B cell (primary cell): ENCODE results near the gene TEX12. TPM values are rescaled to one million over a fixed set of nuclear protein-coding genes. Genes with fewer than 3 reads are reported as not detected.

ENCODE experiments used
- ATAC-seq: fragments of 200-7000 bp; cut with Tn5 transposase; one replicate; pipeline ENCODE4 v1.10.0; 2021; ENCODE audit warnings: low read depth, mild to moderate bottlenecking, moderate number of reproducible peaks, moderate library complexity
- CTCF ChIA-PET: fragments of 350-600 bp; sonication (Branson Sonifier 250); formaldehyde crosslinking; loops from one replicate; lab custom pipeline; 2021; ENCODE audit warnings: antibody characterized with exemption, inconsistent platforms; lab: Charles Lee
- POLR2A ChIA-PET: fragments of 350-600 bp; sonication (Branson Sonifier 250); formaldehyde crosslinking; loops from one replicate; lab custom pipeline; 2021; ENCODE audit warnings: antibody characterized with exemption; lab: Charles Lee
- DNase-seq: peaks from one replicate; pipeline ENCODE4 v3.0.0; 2013
- H2AFZ ChIP-seq: 2 replicates; pipeline ENCODE4 v1.6.1; 2012; ENCODE audit warnings: mild to moderate bottlenecking, low read depth, low read length; ENCODE audit not compliant: insufficient read depth, poor library complexity, severe bottlenecking
- H3K27ac ChIP-seq, 2 donors: 1 replicate in 1 of 2; 2 replicates in 1 of 2; pipeline ENCODE4 v1.5.1; 2012 to 2013; ENCODE audit warnings: low read length in 2 of 2, mild to moderate bottlenecking in 2 of 2, moderate library complexity in 1 of 2
- H3K27me3 ChIP-seq, 4 experiments: fragments of 200-600 bp in 1 of 4; sonication (generic) in 1 of 4; replicated peaks in 1 of 4; 1 replicate in 2 of 4; 2 replicates in 2 of 4; pipeline versions ENCODE4 v1.6.1 to v1.7.0; 2013 to 2016; ENCODE audit warnings: low read length in 3 of 4, mild to moderate bottlenecking in 2 of 4, mixed read lengths in 1 of 4, moderate library complexity in 1 of 4; ENCODE audit not compliant: insufficient read depth in 4 of 4, control insufficient read depth in 3 of 4; ENCODE audit errors: control extremely low read depth in 1 of 4
- H3K36me3 ChIP-seq, 2 experiments: replicated peaks in 1 of 2; 1 replicate in 1 of 2; 2 replicates in 1 of 2; pipeline versions ENCODE4 v1.6.1 to v1.7.1; 2013; ENCODE audit warnings: low read length in 1 of 2; ENCODE audit not compliant: insufficient read depth in 2 of 2, control insufficient read depth in 1 of 2; ENCODE audit errors: control extremely low read depth in 1 of 2, extremely low read depth in 1 of 2
- H3K4me1 ChIP-seq, 2 donors: fragments of 200-600 bp in 1 of 2; sonication (generic) in 1 of 2; 1 replicate in 1 of 2; 2 replicates in 1 of 2; pipeline versions ENCODE4 v1.5.1 to v1.6.1; 2013 to 2017; ENCODE audit warnings: low read length in 2 of 2; ENCODE audit not compliant: control insufficient read depth in 2 of 2, insufficient read depth in 2 of 2
- H3K4me2 ChIP-seq: replicated peaks from 2 replicates; pipeline ENCODE3; 2012; ENCODE audit warnings: mild to moderate bottlenecking, low read depth, low read length; ENCODE audit not compliant: poor library complexity, severe bottlenecking
- H3K4me3 ChIP-seq, 5 experiments: fragments of 200-600 bp in 1 of 5; sonication (generic) in 1 of 5; 1 replicate in 3 of 5; 2 replicates in 2 of 5; pipeline versions ENCODE4 v1.5.1 to v1.7.0; 2011 to 2016; ENCODE audit warnings: low read length in 4 of 5, mild to moderate bottlenecking in 4 of 5, low read depth in 2 of 5, control low read depth in 1 of 5, moderate library complexity in 1 of 5; ENCODE audit not compliant: insufficient read depth in 1 of 5; ENCODE audit errors: control extremely low read depth in 1 of 5, extremely low read depth in 1 of 5
- H3K79me2 ChIP-seq: fragments of 200-600 bp; sonication (generic); one replicate; pipeline ENCODE4 v1.6.0; 2016; ENCODE audit warnings: low read length; ENCODE audit not compliant: control insufficient read depth, insufficient read depth
- H3K9ac ChIP-seq: fragments of 200-600 bp; sonication (generic); 2 replicates; pipeline ENCODE4 v1.6.1; 2017; ENCODE audit warnings: mild to moderate bottlenecking, low read length, moderate library complexity
- H3K9me3 ChIP-seq, 3 donors: one replicate each; pipeline versions ENCODE4 v1.6.1 to v1.7.1; 2013; ENCODE audit warnings: low read length in 2 of 3; ENCODE audit not compliant: control insufficient read depth in 2 of 3, insufficient read depth in 1 of 3; ENCODE audit errors: control extremely low read depth in 1 of 3
- H4K20me1 ChIP-seq: 2 replicates; pipeline ENCODE4 v1.6.0; 2012; ENCODE audit warnings: mild to moderate bottlenecking, low read length; ENCODE audit not compliant: insufficient read depth, control insufficient read depth, poor library complexity, severe bottlenecking
- H3K27ac Mint-ChIP-seq: one replicate; pipeline ENCODE4 v1.8.0; 2021; ENCODE audit warnings: mixed read lengths
- H3K27me3 Mint-ChIP-seq: one replicate; pipeline ENCODE4 v1.8.0; 2021; ENCODE audit warnings: mixed read lengths
- H3K4me1 Mint-ChIP-seq: one replicate; pipeline ENCODE4 v1.8.0; 2021; ENCODE audit warnings: mixed read lengths
- H3K4me3 Mint-ChIP-seq: one replicate; pipeline ENCODE4 v1.8.0; 2021; ENCODE audit warnings: mixed read lengths
- H3K9me3 Mint-ChIP-seq: one replicate; pipeline ENCODE4 v1.8.0; 2022; ENCODE audit warnings: mixed read lengths; ENCODE audit not compliant: insufficient read depth
- EZH2 ChIP-seq: IDR thresholded peaks from 2 replicates; pipeline ENCODE4 v1.6.1; 2012; ENCODE audit warnings: borderline replicate concordance, low read depth, mild to moderate bottlenecking, moderate library complexity, low read length; ENCODE audit not compliant: insufficient read depth, poor library complexity, severe bottlenecking
- WGBS: methylation state at CpG from one replicate; pipeline ENCODE4 v1.1.5; 2013; ENCODE audit warnings: missing lambda C conversion rate; ENCODE audit not compliant: insufficient coverage; 5-methylcytosine and 5-hydroxymethylcytosine counted together
- intact Hi-C: fragments of 100-400 bp; cut with micrococcal nuclease; formaldehyde crosslinking; loops from one replicate; pipeline ENCODE4 v1.10.0; 2022
- polyA minus RNA-seq: library from RNA; depleted of rRNA, polyadenylated mRNA; stranded (reverse); fragments of >200 nt; gene quantifications from 2 replicates; pipeline ENCODE4 v1.2.3, GENCODE V29; 2012
- polyA plus RNA-seq: library from polyadenylated mRNA; depleted of rRNA; stranded (reverse); fragments of >200 nt; gene quantifications from 2 replicates; pipeline ENCODE4 v1.2.3, GENCODE V29; 2012
- total RNA-seq, 2 donors: library from RNA; stranded (reverse); fragments of 120-200 nt in 1 of 2; gene quantifications; 1 replicate in 1 of 2; 2 replicates in 1 of 2; pipeline versions ENCODE4 v1.2.3 to v1.2.4, GENCODE V29; 2013 to 2022
- TF ChIP-seq, protein P1 (sequence below): fragments of 200-600 bp; IDR thresholded peaks from one replicate; pipeline ENCODE4 v1.8.0; 2022; ENCODE audit warnings: antibody characterized with exemption, mild to moderate bottlenecking

TEX12 gene, protein sequence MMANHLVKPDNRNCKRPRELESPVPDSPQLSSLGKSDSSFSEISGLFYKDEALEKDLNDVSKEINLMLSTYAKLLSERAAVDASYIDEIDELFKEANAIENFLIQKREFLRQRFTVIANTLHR
- total RNA-seq (0.47 TPM in 1 of 2 replicates, not detected in the other), polyA plus RNA-seq (0.10 and 0.36 TPM in 2 replicates), polyA minus RNA-seq (not detected in 2 replicates)
- 0.23 TPM for total RNA-seq (2013)

DNA sequence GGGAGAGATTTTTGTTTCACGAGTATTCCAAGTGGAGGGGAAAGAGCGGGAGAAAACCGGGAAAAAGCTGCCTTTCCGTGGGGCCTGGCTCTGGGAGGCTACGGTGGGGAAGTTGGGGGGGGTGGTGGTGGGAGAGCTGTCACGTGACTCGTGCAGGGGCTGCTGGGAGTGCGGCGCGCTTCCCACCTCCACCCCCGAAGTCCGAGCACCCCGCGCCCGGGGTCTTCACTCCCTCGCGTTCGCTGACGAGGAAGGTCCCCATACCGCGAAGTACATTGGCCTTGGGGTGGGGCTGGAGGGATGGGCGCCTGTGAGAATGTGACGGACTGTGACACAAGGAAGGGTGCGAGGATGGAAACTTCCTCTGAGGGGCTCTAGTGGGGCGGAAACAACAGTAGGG is at the start of gene TEX12:
Gene TEX12 (plus strand): TSS at position 228 of the 400 bp plus-strand sequence. CDS start 1,897 bp downstream, outside the sequence.
- Histone ChIP-seq H4K20me1 (no peaks in the 10 kb centered on the region), H3K9ac (no peak within 1 kb of the TSS), H3K4me2 (no peak within 1 kb of the TSS), H3K36me3 (no peaks in the 10 kb centered on the region), H3K79me2 (no peaks in the 10 kb centered on the region), H3K4me1 (peaks cover 0 to 3% of the 10 kb centered on the region in 2 donors), H3K27me3 (no peaks in the 10 kb centered on the region), H3K9me3 (peaks cover 0 to 4% (median 0%) of the 10 kb centered on the region in 3 donors), H3K27ac (no peak within 1 kb of the TSS), H3K4me3 (no peak within 1 kb of the TSS), H2AFZ (no peak within 1 kb of the TSS)
- no peak for ATAC-seq
- ChIA-PET CTCF (no interaction called here), POLR2A (no interaction called here)
- no peaks in the 10 kb centered on the region for H3K9me3 Mint-ChIP-seq
- no peak for TF ChIP-seq EZH2
- TF ChIP-seq, protein P1, sequence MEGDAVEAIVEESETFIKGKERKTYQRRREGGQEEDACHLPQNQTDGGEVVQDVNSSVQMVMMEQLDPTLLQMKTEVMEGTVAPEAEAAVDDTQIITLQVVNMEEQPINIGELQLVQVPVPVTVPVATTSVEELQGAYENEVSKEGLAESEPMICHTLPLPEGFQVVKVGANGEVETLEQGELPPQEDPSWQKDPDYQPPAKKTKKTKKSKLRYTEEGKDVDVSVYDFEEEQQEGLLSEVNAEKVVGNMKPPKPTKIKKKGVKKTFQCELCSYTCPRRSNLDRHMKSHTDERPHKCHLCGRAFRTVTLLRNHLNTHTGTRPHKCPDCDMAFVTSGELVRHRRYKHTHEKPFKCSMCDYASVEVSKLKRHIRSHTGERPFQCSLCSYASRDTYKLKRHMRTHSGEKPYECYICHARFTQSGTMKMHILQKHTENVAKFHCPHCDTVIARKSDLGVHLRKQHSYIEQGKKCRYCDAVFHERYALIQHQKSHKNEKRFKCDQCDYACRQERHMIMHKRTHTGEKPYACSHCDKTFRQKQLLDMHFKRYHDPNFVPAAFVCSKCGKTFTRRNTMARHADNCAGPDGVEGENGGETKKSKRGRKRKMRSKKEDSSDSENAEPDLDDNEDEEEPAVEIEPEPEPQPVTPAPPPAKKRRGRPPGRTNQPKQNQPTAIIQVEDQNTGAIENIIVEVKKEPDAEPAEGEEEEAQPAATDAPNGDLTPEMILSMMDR: no peak
- H3K27ac Mint-ChIP-seq: no peak within 1 kb of the TSS
- peaks cover 7% of the 10 kb centered on the region for H3K4me1 Mint-ChIP-seq
- H3K27me3 Mint-ChIP-seq: peaks cover 32% of the 10 kb centered on the region
- intact Hi-C loops: no loop called here
- H3K4me3 Mint-ChIP-seq: no peak within 1 kb of the TSS
- DNase-seq: no peak
- WGBS: 94% methylated on average over 22 of the region's 25 CpGs

DNA sequence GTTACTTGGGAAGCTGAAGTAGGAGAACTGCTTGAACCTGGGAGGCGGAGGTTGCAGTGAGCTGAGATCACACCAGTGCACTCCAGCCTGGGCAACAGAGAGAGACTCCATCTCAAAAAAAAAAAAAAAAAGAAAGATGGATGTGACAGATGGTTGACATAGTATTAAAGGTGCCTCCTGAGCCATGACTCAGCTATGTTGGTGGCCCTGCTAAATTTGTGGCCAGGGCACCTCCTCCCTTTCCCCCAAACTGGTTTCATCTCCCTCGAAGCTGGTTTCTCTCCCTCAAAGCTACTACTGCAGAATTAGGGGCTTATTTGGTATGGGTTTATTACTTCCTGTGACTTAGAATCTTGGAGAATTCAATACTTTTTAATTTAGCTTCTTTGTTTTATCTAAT is 49.0 kb upstream of the TEX12 start:
- no peaks in the 10 kb centered on the region for H3K36me3 ChIP-seq
- H3K27ac ChIP-seq: no peak overlapping the region
- intact Hi-C loops: no loop called here
- ChIA-PET CTCF (interaction anchor here (0.8 kb wide), 1 partner anchor 166 kb away, joined by 3 read pairs; no protein-coding TSS in a partner anchor), POLR2A (no interaction called here)
- H4K20me1 ChIP-seq: no peaks in the 10 kb centered on the region
- ATAC-seq: no peak
- Mint-ChIP-seq H3K4me1 (peaks cover 6% of the 10 kb centered on the region), H3K27me3 (no peaks in the 10 kb centered on the region), H3K9me3 (no peaks in the 10 kb centered on the region), H3K4me3 (no peak overlapping the region), H3K27ac (no peak overlapping the region)
- H3K4me1 ChIP-seq: peaks cover 0 to 5% of the 10 kb centered on the region in 2 donors
- H3K27me3 ChIP-seq: no peaks in the 10 kb centered on the region
- no peak for DNase-seq
- H3K9ac ChIP-seq: no peak overlapping the region
- no peak overlapping the region for H3K4me3 ChIP-seq
- H3K4me2 ChIP-seq: no peak overlapping the region
- H2AFZ ChIP-seq: no peak overlapping the region
- no CpG with 5 or more reads among the region's 2 CpGs for WGBS
- no peaks in the 10 kb centered on the region for H3K9me3 ChIP-seq
- H3K79me2 ChIP-seq: no peaks in the 10 kb centered on the region
- TF ChIP-seq EZH2: no peak
- TF ChIP-seq, protein P1: no peak
